NCI-H2107 (cell line): Measurements from ENCODE around the gene DMXL2.
"Not testable (repeated sequence)": the region's sequence is repeated elsewhere in the genome, so short reads cannot be mapped to it uniquely, and the experiment has no call there.

Source experiments
- DNase-seq: peaks from one replicate; lab custom pipeline; 2025; lab: John Stamatoyannopoulos, UW

Gene DMXL2

GRCh38 chr15:51492528-51492927, 130.0 kb downstream of the DMXL2 start:
- DNase-seq, result no peak

GRCh38 chr15:51491941-51492340, 130.6 kb downstream of the DMXL2 start:
- no peak for DNase-seq

- no peak for DNase-seq
These were observed 137.8 kb downstream of the DMXL2 start for GRCh38 chr15:51484781-51485180.

- no peak for DNase-seq
These were observed 138.6 kb downstream of the DMXL2 start for GRCh38 chr15:51483985-51484384.

GRCh38 chr15:51483520-51483919, 139.1 kb downstream of the DMXL2 start:
- DNase-seq, result no peak

GRCh38 chr15:51475736-51476135, 146.8 kb downstream of the DMXL2 start:
- no peak for DNase-seq

GRCh38 chr15:51470512-51470911, 152.1 kb downstream of the DMXL2 start:
- no peak for DNase-seq

GRCh38 chr15:51460796-51461195, 161.8 kb downstream of the DMXL2 start:
- DNase-seq, result no peak

GRCh38 chr15:51450001-51450400, 172.6 kb downstream of the DMXL2 start:
- DNase-seq, result no peak

GRCh38 chr15:51448622-51449399, 173.8 kb downstream of the DMXL2 start:
- no peak for DNase-seq

GRCh38 chr15:51447855-51448621, 174.5 kb downstream of the DMXL2 start:
- no peak for DNase-seq

- not testable (repeated sequence) for DNase-seq
These were observed 176.4 kb downstream of the DMXL2 start for GRCh38 chr15:51446029-51446744.

- DNase-seq, result no peak
These were observed 177.8 kb downstream of the DMXL2 start for GRCh38 chr15:51444807-51445206.

GRCh38 chr15:51444112-51444511, 178.5 kb downstream of the DMXL2 start:
- no peak for DNase-seq

GRCh38 chr15:51443282-51443914, 179.2 kb downstream of the DMXL2 start:
- no peak for DNase-seq

- no peak for DNase-seq
These were observed 184.0 kb downstream of the DMXL2 start for GRCh38 chr15:51438526-51438925.

- no peak for DNase-seq
These were observed 197.0 kb downstream of the DMXL2 start for GRCh38 chr15:51425517-51426040.

GRCh38 chr15:51424780-51425179, 197.8 kb downstream of the DMXL2 start:
- DNase-seq, result no peak

- DNase-seq, result not testable (repeated sequence)
These were observed 199.5 kb downstream of the DMXL2 start for GRCh38 chr15:51423040-51423439.

GRCh38 chr15:51416129-51416528, 206.4 kb downstream of the DMXL2 start:
- DNase-seq, result no peak

GRCh38 chr15:51414256-51414860, 208.2 kb downstream of the DMXL2 start:
- no peak for DNase-seq
